GM19193 (cell line): ENCODE data around the gene PNPLA7.

ENCODE experiments used
- POLR2A ChIP-seq: IDR thresholded peaks from 4 replicates; pipeline ENCODE4 v1.6.1; 2011; ENCODE audit not compliant: insufficient read depth, insufficient read length; ENCODE audit errors: extremely low read depth

Gene PNPLA7

GRCh38 chr9:137550231-137550621 lies at the start of gene PNPLA7:
Gene PNPLA7, minus strand, starts transcription at chr9:137550402. Its CDS starts 205 bp downstream, at chr9:137550197.
- no peak for TF ChIP-seq POLR2A

DNA sequence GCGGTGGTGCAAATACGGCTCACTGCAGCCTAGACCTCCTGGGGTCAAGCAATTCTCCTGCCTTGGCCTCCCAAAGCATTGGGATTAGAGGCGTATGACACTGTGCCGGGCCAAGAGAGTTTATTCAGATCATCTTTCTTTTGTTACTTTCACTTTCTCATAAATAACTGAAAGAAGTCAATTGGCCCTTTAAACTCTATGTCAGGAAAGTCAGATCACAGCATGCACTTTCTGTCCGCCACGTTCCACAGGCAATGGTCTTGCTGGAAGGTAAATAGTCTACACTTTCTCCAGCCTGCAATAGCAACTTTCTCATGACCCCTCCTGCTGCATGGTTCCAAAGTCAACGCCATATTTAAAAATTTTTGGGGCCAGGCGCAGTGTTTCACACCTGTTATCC lies 48.7 kb upstream of the PNPLA7 start:
- no peak for TF ChIP-seq POLR2A

GRCh38 chr9:137593176-137593575 lies 43.0 kb upstream of the PNPLA7 start:
- no peak for TF ChIP-seq POLR2A

DNA sequence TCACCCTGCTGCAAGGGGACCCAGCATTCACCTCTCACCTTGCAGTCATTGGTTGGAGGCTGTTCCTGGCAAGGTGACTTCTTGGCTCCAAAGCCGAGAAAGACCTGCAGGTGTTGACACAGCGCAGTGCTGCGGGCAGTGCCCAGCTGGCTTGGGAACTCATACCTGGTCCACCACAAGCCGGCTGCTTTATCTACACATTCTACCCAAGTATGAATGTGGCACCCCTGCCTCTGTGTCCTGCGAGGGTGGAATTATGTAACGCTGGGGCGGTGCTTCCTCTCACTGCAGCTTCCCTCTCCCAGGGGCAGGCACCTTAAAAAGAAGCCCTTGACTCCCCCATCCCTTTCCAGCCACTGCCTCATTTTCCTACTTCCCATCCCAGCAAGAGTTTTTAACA lies 42.6 kb upstream of the PNPLA7 start:
- no peak for TF ChIP-seq POLR2A

DNA sequence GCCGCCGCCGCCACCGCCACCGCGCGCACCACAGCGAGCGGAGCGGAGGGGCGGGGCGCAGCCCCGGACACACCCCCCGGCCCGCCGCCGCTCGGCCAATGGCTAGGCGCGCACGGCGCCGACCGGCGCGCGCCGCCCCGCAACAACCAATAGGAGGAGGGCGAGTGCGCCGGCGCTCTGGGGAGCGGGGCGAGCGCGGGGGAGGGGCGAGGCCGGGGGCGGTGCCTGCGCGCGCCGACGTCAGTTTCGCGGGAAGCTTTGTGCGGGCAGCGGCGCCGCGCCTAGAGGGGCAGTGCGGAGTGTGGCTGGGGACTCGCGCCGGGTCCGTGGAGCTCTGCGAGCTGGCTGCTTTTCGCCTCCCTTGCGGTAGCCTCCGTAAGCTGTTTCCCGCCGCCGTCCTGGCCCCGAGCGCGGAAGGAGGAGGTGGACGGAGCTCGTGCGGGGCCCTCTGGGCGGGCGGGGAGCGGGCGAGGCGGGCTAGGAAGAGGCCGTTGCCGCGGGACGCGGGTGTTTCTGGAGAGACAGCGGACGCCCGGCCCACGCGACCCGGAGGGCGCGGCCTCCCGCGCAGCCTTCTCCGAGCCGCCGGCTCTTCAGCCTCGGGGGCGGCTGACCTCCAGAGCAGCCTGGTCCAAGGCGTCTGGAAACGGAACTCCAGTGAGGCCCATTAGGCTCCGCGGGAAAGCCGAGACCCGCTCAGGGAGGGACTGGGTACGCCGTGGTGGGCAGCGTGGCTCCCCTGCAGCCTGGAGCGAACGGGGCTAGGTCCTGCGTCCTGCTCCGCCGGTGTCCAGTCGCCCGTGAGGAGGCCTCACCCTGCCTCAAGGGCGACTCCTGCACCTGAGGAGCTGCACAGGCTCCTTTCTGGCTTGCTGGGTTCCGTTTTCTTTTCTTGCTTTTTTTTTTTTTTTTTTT lies 40.5 kb upstream of the PNPLA7 start, which contains the start of gene ZMYND19:
TSS of gene ZMYND19 (minus strand) at position 44 of the 915 bp plus-strand sequence. CDS start 249 bp downstream, outside the sequence.
- TF ChIP-seq POLR2A: peak; percentile 40

- TF ChIP-seq POLR2A: no peak
These were observed 39.9 kb upstream of the PNPLA7 start for GRCh38 chr9:137590123-137590468.

GRCh38 chr9:137589441-137590122 lies 39.4 kb upstream of the PNPLA7 start:
- no peak for TF ChIP-seq POLR2A

DNA sequence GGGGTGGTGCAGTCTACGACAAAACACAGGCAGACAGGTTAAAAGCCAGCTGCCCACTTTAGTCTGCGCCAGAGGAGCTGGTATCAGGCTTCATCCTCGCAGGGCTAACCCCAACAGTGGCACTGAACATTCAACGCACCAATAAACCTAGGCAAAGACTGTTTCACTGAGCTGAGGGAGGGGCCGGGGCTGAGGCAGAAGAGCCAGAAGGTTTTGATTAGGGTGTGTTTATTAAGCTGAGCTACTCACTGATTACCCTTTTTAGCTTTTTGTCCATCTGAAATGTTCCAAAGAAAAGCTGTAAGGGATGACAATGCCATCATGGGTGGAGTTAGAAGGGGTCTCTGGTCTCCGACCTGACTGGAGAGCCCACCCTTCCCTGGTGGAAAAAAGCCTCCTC lies 38.7 kb upstream of the PNPLA7 start:
- no peak for TF ChIP-seq POLR2A

DNA sequence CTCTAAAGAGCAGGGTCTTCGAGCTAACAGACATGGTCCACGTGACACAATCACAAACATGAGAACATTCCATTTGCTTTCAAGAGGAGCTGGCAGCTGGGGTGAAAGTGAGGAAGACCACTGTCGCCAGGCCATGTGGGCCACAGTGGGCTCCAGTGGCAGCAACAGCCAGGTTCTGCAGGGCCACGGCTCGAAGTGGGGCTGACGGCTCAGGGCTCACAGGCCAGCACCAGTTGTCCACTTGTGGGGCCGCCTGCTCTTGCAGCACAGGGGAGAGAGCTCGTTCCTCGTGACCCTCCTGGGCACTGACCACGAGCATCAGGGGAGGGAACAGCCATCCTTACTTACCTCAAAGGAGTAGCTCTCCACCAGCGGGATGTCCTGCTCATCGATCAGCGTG lies 38.1 kb upstream of the PNPLA7 start:
- TF ChIP-seq POLR2A: no peak

DNA sequence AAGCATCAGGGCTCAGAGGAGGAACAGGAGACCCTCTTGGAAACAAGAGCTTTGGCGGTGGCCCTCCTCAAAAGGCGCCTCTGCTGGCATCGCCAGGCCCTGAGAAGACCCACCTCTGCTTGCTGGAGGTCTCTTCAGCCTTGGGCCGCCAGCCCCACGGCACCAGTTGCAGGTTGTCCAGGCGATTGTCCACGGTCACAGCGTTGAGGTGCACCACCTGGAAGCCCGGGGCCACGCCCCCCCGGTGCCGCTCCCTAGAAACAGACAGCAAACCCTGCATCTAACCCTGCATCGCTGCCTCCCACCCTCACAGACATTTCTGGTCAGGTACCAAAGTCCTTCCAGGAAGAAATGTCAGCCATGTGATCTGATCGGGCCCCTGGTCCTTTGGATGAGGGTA lies 36.7 kb upstream of the PNPLA7 start:
- TF ChIP-seq POLR2A: no peak

DNA sequence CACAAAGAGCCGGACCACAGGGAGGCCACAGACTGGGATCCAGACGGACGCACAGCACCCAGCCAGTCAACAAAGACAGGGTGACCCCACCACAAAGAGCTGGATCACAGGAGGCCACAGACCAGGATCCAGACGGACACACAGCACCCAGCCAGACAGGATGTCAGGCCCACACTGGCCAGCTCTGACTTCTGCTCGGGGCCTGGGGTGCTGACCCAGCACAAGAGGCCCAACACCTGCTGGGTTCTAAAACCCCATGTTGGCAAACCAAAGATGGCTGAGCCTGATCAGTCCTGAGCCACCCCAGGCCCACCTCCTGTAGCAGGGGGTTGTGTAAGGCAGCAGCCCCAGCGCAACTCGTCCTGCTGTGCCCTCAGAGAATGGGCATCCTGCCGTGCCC lies 33.8 kb upstream of the PNPLA7 start:
- TF ChIP-seq POLR2A: no peak

DNA sequence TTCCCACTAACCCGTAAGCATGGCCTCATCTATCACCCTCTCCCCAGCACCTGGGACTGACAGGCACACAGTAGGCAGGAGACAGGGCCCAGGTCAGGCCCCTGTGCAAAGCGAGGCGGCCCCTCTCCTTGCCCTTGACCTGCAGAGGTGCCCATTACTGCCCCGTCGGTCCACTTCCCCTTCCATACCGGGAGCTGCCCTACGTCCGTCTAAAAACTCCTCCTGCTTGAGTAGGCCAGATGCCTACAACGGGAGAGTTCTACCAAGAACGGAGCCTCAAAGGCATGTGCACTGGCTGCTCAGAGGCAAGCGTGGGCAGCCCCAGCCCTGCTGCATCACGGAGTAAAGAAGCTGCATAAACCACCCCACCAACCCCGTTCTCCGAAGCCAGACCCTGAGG lies 33.1 kb upstream of the PNPLA7 start:
- no peak for TF ChIP-seq POLR2A

- TF ChIP-seq POLR2A: no peak
These were observed 32.2 kb upstream of the PNPLA7 start for GRCh38 chr9:137582286-137582860.

- TF ChIP-seq POLR2A: no peak
These were observed 31.4 kb upstream of the PNPLA7 start for GRCh38 chr9:137581361-137582285.

DNA sequence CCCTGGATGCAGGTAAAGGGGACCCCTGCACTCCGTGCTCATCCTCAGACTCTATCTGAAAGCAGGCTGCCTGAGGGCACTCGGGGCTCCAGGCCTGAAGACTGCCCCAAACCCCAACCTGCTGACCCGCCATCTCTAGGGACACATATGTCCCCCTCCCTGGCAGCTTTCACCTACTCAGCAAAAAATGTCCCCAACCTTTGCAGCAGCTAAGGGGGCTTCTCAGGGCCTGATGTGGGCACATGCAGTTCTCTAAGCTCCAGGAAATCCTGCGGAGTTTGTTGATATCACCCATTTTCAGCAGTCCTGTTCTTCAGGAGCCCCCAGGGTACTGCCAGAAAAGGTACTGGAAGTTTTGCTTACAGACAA lies 30.7 kb upstream of the PNPLA7 start:
- TF ChIP-seq POLR2A: no peak
